Activated CD8-positive, alpha-beta memory T cell treated with anti-CD3 and anti-CD28 coated beads, Interleukin-2, amount 50 U/mL, for 24 hours (primary cell): ENCODE results near the gene LRAT.

ENCODE experiments used
- DNase-seq: peaks from one replicate; pipeline ENCODE4 v3.0.0-alpha.2; 2020; ENCODE audit errors: extremely low read depth

Gene LRAT

GRCh38 chr4:154778264-154778663 lies 34.5 kb downstream of the LRAT start:
- no peak for DNase-seq

DNA sequence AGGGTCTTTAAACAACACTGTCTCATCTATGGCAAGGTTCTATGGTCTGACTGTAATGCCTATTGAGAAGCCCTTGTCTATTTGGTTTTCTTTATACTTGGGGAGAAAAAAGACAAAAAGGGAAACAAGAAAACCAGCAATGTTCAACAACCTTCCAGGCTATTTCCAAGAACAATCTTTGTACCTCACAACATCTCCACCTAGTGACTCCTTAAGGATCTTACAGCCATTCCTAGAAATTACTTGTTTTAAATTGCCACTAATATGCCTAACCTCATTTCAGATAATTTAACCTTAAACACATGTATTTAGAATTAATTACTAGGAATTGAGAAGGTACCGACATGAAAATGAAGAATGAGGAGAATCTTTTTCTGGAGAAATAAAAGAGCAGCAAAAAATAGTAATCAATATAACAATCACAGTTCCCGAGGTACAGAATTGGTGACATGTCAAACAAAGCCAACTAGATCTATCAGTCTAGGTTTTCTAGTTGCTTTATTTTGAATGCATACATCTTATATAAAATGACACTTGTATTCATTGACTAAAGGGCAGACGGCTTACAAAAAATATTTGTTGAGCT lies 35.7 kb downstream of the LRAT start:
- DNase-seq = no peak

- DNase-seq = no peak
Measured at GRCh38 chr4:154781126-154781982, 37.6 kb downstream of the LRAT start, which contains the start of gene RBM46. RBM46 (plus strand) TSS chr4:154781272; CDS start chr4:154796753, 15,481 bp downstream.

GRCh38 chr4:154781983-154782293 lies 38.1 kb downstream of the LRAT start:
- no peak for DNase-seq
